Heart left ventricle (tissue), 13 donors: ENCODE measurements around the gene ADIRF.
"Not testable (repeated sequence)": the region's sequence is repeated elsewhere in the genome, so short reads cannot be mapped to it uniquely, and the experiment has no call there.

Experiments used
- CTCF ChIP-seq, 12 donors: fragments of 200-600 bp; sonication (generic) in 4 of 12; IDR thresholded peaks; one replicate each; pipeline versions ENCODE4 v1.5.0 to v1.8.0; 2018 to 2022; ENCODE audit warnings: antibody characterized with exemption in 12 of 12, mild to moderate bottlenecking in 5 of 12
- POLR2A ChIP-seq, 2 donors: fragments of 450-650 bp; IDR thresholded peaks; one replicate each; pipeline ENCODE4 v1.6.1; 2017; ENCODE audit warnings: antibody characterized with exemption in 2 of 2, mild to moderate bottlenecking in 2 of 2, moderate library complexity in 2 of 2
- donor health status: ischemic (EF 13 %, LVEDD 7.1; RV severe dilation, severe dysfunction).
- donor health status: DM: no; HTN: yes; CAD: no.
- donor health status: DM: no; HTN: no; CAD: no.
- donor health status: ischemic (EF 25% LVEDD 6.9; RV normal size, moderate dysfunction).
- donor health status: ischemic (EF 25% LVEDD 5.7; RV mildly dilated, moderate dysfunction).
- donor health status: ischemic (EF 35%, LVEDD 5.7; RV mildly dilated, moderate dysfunction).
- donor health status: nonischemic (EF 11% LVEDD 7.7; RV severe dilation, severe dysfunction).
- donor health status: DM: yes; HTN: yes; CAD: no.
- donor health status: PGD.
- donor health status: ischemic (EF 29% LVEDD 5.4; RV normal size, mild dysfunction).
- donor health status: nonischemic (EF 23%, LVEDD 6.1; RV moderate dilation, normal function).

DNA sequence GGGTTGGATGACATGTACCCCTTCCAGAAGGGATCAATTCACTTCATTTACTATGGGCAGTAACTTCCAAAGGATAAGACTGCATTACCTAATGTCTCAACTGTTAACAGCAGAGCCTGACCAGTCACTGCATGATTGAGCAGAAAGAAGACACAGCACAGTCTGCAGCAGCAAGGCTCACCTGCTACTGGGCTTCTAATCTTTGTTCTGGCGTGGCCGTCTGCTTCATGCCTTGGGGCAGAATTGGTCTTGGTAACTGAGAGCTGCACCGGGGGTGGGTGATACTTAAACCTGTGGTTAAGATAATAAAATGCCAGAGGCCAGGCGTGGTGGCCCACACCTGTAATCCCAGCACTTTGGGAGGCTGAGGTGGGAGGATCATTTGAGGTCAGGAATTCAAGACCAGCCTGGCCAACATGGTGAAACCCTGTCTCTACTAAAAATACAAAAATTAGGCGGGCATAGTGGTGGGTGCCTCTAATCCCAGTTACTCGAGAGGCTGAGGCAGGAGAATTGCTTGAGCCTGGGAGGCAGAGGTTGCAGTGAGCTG, 34.0 kb upstream of the ADIRF start:
- not testable (repeated sequence) for TF ChIP-seq CTCF, POLR2A (IDR thresholded peaks at IDR 0.05)
